HG03196 (cell line): ENCODE results near the gene PTBP1.
"Not testable (repeated sequence)": the region's sequence is repeated elsewhere in the genome, so short reads cannot be mapped to it uniquely, and the experiment has no call there.

ENCODE experiments used
- ATAC-seq: cut with Tn5 transposase; IDR thresholded peaks from one replicate; pipeline ENCODE4 v1.9.1; 2021; ENCODE audit not compliant: unreplicated experiment

Gene PTBP1

GRCh38 chr19:852136-853013, 55.1 kb downstream of the PTBP1 start, which contains the start of gene ELANE:
ELANE (plus strand) TSS chr19:852303; CDS start chr19:852329, 26 bp downstream.
- no peak for ATAC-seq

GRCh38 chr19:853014-853585, 55.8 kb downstream of the PTBP1 start:
- ATAC-seq = no peak

GRCh38 chr19:853614-854220, 56.5 kb downstream of the PTBP1 start:
- not testable (repeated sequence) for ATAC-seq

- ATAC-seq = no peak
Measured at GRCh38 chr19:854549-854948, 57.3 kb downstream of the PTBP1 start.

GRCh38 chr19:855142-855541, 57.9 kb downstream of the PTBP1 start:
- ATAC-seq = no peak

- ATAC-seq = no peak
Measured at GRCh38 chr19:855566-856120, 58.4 kb downstream of the PTBP1 start.

GRCh38 chr19:858284-858683, 61.0 kb downstream of the PTBP1 start:
- no peak for ATAC-seq

- ATAC-seq = no peak
Measured at GRCh38 chr19:858868-859843, 61.9 kb downstream of the PTBP1 start, which contains the start of gene CFD. CFD (plus strand) TSS chr19:859664; CDS start chr19:859690, 26 bp downstream.

GRCh38 chr19:861141-861755, 64.0 kb downstream of the PTBP1 start:
- ATAC-seq = no peak
